Hematopoietic multipotent progenitor cell treated with erythropoietin and hydrocortisone succinate and interleukin-3 and kit ligand, for 6 days (in vitro differentiated cells): ENCODE measurements around the gene INCA1.
A peak's percentile ranks its signal among the peaks of the same experiment; 100 is the strongest.

Experiments used
- DNase-seq: peaks from one replicate; pipeline ENCODE4 v3.0.0-alpha.2; 2015

Gene INCA1

DNA sequence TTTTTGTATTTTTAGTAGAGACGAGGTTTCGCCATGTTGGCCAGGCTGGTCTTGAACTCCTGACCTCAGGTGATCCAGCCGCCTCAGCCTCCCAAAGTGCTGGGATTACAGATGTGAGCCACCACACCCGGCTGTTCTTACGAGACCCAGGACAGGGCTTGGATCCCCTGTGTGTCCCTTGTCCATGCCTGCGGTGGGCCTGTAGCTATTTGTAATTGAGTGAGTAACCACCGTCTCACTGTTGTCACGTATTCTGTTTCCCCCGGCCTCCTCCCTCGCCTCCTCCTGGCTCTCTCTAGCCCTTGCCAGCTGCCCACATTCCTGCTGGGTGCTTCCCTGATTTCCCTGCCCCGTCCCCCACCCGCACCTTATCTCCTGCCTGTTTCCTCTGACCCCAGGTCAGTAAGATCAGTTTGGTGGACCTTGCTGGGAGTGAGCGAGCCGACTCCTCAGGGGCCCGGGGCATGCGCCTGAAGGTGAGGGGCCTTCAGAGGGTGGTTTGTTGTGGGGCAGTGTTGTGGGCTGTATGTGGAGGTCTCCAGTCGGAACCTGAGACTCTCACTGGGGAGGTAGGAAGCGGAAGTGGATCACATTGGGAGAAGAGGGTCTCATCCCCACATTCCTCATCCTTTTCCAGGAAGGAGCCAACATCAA is 6.0 kb upstream of the INCA1 start:
- no peak for DNase-seq

- DNase-seq, result no peak
These were observed 4.9 kb upstream of the INCA1 start for GRCh38 chr17:5002121-5002788.

DNA sequence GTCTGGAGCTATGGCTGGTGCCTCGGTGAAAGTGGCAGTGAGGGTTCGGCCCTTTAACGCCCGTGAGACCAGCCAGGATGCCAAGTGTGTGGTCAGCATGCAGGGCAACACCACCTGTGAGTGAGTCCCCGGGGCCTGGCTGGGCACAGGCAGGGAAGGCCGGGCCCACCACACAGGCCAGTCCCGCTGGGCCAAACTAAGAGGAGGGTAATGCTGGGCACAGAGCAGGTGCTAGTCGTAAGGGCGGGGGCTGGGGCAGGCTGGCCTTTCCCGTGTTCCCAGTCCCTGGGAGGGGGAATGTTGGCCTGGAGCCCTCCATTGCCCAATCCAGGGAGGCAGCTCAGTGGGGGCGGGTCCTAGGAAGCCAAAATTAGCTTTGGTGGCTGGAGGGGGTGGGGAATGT is 2.9 kb upstream of the INCA1 start:
- no peak for DNase-seq

- DNase-seq, result no peak
These were observed 2.2 kb upstream of the INCA1 start for GRCh38 chr17:4999430-5000093.

- DNase-seq, result no peak
These were observed 1.6 kb upstream of the INCA1 start for GRCh38 chr17:4998732-4999429.

GRCh38 chr17:4998027-4998731 is 857 bp upstream of the INCA1 start:
- peak; percentile 36 for DNase-seq

DNA sequence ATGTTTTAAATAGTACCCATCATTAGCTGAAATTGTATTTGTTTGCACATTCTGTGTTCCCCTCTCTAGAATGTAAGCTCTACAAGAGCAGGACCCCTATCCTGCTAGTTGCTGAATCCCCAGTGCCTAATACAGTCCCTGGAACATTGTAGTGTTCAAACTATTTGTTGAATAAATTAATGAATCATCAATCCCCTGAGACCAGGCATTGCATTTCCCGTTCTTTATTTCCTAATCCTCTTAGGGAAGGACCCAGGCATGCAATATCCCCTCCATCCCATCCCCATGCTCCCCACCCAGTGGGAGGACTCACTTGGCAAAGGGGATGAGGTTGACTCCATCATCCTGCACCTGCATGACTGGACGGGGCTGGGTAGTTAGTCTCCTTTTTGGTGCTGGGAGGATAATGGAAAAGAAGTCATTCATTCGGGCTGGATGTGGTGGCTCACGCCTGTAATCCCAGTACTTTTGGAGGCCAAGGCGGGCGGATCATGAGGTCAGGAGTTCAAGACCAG is 3.2 kb downstream of the INCA1 start:
- DNase-seq, result no peak

DNA sequence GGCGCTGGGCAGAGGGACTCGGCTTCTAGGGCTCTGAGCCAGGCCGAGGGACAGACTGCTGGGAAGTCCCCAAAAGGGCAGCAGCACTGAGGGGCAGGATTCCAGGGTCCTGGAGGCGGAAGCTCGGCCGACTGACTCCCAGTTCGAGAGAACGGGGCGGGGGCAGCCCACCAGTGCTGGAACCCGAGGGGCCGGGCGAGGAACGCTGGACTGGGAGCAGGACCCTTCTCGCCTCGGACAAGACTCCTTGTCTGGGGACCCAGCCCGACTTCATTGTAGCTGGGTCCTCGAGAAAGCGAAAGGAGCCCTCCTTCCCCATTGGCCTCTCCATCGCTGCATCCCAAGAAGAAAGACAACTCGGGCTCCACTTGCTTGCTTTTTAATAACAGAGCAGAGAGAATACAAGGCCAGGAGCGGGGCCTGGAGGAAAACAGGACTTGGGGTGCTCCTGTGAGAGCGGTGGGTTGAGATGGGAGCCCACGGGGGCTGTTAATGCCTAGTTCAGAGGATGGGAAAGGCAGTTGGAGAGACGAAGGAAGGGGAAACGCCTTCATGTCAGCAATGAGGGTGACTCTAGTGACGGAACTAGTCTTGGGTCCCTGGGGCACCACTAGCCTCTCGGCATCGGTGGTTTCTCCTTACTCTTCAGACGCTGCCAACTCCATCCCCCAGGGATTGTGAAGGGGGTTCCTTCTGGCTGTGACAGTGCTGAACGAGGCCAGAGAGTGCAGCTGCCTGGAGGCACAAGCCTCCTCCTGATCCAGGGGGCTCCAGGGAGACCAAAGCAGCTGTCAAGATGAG is 9.4 kb downstream of the INCA1 start:
- DNase-seq, result peak; percentile 41

DNA sequence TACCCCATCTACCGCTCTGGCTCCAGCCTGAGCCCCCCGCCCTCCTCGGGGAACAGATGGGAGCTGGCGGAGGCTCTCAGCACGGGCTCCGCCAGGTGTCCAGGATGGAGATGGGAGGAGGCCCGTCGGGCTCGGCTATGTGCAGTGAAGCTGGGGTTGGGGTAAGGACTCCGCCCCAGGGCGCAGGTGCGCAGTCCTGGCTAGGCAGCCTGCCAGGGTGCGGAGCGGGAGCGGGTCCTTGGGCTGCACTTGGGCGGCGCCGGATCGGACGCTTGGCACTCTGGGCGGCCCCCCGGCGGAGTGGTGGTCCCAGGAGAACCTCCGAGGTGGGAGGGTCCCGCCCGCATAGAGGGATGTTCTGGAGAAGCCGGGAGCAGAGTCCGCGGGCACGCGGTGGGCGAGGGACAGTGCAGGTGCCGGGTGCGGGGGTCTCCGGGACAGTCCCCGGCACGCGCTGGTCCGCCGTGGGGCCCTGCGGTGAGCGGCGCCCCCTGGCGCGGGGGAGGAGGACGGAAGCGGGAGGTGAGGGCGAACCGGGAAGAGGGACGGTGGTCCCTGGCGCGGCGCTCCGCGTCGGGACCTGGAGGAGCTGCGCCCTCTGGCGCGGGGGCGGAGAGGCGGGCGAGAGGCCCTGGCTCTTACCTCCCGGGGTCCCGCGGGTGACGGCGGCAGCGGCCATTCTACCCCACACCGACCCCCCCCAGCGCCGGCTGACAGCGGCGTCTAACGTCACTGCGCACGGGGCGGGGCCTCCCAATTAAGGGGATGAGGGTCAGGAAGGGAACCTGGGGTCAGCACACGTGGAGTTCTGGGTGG is 10.2 kb downstream of the INCA1 start, which contains the start of gene CAMTA2:
Gene CAMTA2 (minus strand): TSS at position 725 of the 816 bp plus-strand sequence. CDS start 1,453 bp downstream, outside the sequence.
- DNase-seq, result peak; percentile 90

DNA sequence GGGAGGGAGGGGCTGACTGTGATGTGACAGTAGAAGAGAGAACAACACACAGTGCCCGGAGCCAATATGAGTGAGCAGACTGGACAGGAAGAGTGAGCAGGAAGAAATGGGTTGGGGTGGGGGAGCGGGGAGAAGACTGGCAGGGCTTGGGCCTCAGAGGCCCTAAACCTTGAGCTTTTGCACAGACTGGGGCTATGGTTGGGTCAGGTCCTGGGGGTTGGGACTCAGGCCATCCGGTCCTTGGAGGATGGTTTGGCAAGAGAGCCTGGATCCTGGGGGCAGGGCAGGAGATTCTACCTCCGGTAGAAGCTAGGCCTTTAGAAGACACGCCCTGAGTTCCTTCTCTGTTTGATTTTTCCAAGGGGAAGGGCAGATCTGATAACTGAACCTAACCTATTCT is 10.9 kb downstream of the INCA1 start:
- DNase-seq, result peak; percentile 27

- no peak for DNase-seq
These were observed 15.0 kb downstream of the INCA1 start for GRCh38 chr17:4982305-4982704.

- peak; percentile 78 for DNase-seq
These were observed 16.6 kb downstream of the INCA1 start for GRCh38 chr17:4980644-4981216.

GRCh38 chr17:4978726-4979125 is 18.6 kb downstream of the INCA1 start:
- peak; percentile 46 for DNase-seq

DNA sequence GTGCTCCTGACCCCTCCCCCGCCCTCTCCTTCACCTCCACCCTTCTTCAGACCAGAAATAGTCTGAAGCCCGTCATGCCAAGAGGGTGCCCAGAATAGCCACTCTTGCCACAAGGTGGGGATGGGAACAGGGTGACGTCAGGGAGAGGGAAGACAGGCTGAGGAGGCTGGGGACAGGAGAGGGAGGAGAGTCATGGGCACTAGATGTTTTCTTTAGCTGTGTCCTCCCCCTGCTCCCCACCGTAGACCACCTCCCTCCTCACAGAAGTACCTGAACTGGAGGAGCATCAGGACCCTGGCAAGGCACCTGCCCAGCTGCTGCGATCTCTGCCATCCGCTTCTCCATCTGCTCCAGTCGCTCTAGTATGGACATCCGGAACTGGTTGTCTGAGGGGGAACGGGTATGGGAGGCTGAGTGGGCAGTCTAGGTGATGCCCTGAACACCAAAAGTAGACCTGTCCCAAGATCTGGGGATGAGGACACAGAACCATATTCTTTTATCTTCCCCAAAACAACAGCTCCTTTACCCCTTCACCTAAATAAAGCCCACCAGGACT is 23.1 kb downstream of the INCA1 start:
- no peak for DNase-seq

GRCh38 chr17:4973256-4974114 is 23.8 kb downstream of the INCA1 start:
- DNase-seq, result no peak

DNA sequence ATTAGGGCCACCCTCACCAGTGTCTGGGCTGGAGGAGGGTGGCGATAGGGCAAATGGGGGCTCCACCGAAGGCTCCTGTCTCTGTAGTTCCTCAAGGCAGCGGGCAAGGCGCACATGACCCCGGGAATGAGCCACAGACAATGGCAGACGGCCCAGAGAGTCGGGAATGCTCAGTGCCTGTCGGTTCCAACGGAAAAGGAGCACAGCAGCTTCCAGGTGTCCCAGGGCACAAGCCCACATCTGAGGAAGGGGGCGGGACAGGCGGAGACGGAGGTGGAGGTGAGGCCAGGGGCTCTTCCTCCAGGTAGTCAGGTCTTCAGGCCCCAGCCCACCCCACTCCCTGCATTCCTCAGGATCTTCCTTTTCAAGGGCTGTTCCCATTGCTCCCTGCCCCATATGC is 24.6 kb downstream of the INCA1 start:
- no peak for DNase-seq

DNA sequence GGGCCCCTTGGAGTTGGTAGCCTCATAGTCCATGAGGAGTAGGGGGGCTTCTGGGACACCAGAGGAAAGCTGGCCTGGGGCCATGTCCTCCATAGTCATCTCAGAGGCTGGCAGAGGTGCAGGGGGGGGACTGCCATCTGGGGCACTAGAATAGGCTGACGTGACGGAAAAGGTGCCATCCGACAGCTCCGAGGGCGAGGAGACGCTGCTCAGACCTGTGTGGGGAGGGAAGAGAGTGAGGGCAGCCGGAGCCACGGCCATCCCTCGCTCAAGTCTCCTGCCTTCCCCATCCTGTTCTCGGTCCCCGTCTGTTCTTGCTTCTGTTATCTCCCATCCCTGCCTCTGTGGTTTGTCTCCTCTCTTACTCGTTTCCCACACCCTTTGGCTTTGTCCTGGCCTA is 25.0 kb downstream of the INCA1 start:
- DNase-seq, result no peak

DNA sequence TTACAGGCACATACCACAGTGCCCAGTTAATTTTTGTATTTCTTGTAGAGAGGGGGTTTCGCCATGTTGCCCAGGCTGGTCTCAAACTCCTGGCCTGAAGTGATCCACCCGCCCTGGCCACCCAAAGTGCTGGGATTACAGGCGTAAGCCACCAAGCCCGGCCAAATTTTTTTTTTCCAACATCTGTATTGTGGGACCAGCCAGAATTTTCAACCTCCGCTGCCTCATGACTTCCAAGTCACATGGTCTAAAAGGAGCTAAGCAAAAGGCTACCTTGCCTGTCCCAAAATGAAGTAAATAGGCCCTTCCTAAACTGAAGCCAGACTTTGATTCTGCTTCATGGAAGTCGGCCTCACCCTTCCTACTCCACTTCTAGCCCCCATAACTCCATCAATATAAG is 25.5 kb downstream of the INCA1 start:
- DNase-seq, result no peak

DNA sequence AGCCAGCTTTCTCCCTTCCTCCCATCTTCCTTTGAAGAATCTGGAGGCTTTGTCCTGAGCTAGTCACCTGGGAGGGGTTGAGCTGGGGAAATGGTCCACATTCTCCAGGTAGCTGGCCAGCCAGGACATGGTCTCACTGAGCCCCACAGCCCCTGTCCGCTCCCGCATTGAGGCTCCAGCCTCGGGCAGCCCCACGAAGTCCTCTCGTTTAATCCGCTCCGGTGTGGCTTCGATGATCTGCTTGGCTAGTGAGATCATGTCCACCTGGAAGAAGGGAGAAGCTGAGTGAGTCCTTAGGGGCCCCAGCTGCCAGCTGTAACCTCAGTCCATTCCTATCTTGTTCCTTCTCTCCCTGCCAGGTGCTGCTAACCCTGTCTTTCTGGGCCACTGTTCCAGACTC is 27.0 kb downstream of the INCA1 start:
- DNase-seq, result no peak
